Putamen (tissue), 1 donor: Measurements from ENCODE around the gene PLBD1.

Source experiments
- DNase-seq: peaks from one replicate; pipeline ENCODE4 v3.0.0-alpha.2; 2016; ENCODE audit warnings: low spot score

PLBD1 gene

DNA sequence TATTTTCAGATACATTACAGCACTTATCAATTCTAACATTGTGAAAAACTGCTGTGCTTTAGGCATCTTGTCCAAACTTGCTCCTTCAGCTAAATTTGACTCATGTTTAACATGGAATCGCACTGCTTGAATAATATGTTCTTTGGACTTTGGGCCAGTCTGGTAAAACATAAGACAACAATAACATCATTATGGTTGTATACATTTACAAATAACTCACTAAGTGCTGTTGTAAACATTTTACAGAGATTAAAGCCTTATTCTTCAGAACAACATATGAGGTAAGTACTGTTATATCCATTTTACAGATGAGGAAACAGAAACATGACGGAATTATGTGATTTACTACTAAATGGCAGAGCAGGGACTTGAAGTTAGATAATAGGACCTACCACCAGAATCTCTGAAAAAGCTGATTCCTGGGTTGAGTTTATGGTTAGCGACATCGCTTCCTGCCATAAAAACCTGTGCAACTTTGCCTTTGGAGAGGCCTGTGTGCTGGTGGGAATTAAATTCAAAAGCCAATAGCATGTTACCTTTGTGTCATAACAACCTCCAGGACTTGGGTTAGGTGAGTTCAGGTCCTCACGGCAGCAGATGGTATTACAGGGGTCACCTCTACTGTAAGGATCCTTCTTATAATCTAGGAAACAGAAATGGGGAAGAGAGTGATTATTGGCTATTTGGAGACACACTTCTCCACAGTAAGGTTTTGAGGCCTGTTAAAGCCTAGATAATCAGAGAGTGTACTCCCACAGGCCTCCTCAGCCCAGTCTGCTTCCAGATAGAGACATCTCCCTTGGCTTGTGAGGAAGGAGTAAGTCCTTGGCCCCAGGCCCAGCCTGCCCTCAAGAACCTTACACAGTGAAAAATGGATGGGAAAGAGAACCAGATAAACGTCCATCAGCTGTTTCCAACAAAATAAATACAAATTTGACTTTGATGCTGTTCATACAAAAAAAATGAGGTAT, 61.8 kb downstream of the PLBD1 start:
- DNase-seq, result no peak

DNA sequence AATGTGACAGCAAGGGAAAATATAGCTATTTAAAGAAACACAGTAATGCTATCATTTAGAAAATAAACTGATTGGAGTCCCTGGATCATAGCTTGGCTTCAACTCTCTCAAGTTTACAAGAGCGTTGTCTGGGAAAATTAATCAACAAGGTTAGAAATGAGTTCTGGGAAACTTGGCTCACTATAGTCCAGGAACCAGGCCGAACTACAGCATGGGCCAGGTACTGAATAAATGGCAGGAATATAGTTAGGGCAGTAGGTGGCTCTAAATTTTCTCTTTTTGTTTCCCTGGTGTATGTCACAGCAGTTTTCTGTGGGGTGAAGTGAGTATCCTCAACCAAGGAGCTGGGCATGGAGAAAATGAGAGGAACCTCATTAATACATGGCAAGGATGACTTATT, 72.4 kb downstream of the PLBD1 start:
- no peak for DNase-seq

DNA sequence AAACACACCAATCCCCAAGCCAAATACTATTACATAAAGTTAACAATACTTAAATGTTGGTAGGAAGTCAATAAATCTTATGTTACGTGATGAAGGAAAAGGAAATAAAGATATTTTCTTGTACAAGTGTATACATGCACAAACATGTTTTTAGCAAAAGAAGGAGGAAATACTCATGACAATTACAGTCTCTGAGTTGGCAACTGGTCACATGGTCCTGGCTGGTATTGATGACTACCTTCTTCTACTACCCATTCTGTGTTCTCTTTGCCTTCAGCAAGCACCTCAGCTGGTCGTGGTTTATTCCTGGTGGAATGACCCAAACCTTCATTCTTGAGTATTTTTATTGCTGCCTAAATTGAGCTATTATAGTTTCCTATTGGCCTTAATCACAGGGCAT, 84.8 kb downstream of the PLBD1 start:
- no peak for DNase-seq

DNA sequence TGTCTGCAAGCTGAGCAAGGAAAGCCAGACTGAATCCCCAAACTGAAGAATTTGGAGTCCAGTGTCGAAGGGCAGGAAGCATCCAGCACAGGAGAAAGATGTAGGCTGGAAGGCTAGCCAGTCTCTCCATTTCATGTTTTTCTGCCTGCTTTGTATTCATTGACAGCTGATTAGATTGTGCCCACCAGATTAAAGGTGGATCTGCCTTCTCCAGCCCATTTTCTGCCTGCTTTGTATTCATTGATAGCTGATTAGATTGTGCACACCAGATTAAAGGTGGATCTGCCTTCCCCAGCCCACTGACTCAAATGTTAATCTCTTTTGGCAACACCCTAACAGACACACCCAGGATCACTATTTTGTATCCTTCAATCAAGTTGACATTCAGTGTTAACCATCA, 85.3 kb downstream of the PLBD1 start:
- no peak for DNase-seq

DNA sequence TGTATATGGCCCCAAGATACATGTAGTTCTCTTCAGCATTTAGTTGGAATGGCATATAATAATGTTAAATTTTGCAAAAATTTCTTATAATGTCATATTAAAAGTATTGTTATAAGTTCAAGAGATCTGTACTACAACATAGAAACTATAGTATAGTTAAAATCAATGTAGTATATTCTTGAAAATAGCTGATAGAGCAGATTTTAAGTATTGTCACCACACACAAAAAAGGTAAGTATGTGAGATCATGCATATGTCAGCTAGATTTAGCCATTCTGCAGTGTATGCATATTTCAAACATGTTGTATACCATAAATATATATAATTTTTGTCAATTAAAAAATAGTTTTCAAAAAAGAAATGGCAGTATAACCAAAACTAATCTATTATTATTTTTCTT, 86.5 kb downstream of the PLBD1 start:
- DNase-seq, result no peak

DNA sequence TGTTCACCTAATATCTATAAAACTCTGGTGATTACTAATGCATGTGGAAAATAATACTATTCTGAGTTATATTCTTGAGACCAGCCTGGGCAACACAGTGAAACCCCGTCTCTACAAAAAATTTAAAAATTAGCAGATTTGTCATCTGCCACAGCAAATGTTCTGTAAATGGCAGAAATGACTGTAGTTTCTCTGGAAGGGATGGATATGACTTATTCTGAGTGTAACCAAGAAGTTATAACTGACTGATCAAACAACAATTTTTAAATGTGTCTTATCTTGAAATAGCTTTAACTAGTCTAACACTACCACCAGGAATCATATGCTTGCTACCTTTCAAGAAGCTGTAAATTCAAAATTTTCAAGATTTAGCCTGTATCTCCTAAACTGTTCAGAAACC, 88.7 kb downstream of the PLBD1 start:
- no peak for DNase-seq

DNA sequence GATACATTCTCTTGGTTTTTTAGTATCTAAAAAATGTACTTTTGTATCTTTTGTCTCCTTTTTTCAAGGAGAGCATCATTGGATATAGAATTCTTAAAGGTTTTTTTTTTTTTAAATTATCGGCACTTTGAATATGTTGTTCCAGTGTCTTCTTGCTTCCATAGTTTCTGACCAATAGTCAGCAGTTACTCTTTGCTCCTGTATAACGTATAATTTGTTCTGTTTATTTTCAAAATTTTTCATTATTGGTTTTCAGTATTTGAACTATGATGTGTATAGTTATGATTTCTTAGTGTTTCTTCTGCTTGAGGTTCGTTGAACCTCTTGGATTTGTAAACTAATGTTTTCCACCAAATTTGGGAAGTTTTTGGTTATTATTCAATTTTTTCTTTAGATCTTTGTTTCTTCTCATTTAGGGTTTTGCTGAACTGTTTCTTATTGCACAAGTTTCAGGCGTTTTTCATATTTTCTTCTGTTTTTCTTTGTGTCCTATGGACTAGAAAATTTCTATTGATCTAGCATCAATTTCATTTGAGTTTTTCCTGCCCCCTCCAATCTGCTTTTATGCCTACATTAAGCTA, 93.9 kb downstream of the PLBD1 start:
- no peak for DNase-seq

DNA sequence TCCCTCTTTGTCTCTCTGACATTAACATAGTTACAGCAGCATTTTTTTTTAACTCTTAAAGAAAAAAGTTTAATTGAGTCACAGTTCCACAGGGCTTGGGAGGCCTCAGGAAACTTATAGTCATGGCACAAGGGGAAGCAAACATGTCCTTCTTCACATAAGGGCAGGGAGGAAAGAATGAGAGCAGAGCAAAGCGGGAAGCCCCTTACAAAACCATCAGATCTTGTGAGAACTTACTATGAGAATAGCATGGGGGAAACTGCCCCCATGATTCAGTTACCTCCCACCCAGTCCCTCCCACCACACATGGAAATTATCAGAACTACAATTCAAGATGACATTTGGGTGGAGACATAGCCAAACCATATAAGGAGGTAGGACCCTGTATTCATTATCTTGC, 96.2 kb downstream of the PLBD1 start:
- DNase-seq, result no peak

DNA sequence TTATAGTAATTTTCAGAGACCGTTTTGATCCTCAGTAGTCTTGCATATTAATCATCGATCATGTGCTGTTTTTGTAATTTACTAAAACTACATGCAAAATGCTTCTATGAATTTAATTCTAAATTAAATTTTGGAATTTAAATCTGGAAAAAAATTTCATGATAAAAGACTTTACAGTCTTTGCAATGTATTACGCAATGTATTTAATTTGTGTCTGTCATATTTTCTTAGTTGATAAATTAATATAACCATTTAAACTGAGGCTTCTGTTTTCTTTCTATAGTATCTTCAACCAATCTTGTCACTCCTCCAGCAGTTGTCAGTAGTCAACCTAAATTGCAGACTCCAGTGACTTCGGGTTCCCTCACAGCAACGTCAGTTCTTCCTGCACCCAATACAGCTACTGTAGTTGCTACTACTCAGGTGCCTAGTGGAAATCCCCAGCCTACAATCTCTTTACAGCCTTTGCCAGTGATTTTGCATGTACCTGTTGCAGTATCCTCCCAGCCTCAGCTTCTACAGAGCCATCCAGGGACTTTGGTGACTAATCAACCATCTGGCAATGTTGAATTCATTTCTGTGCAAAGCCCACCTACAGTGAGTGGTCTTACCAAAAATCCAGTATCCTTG, 107.4 kb downstream of the PLBD1 start:
- DNase-seq, result no peak

DNA sequence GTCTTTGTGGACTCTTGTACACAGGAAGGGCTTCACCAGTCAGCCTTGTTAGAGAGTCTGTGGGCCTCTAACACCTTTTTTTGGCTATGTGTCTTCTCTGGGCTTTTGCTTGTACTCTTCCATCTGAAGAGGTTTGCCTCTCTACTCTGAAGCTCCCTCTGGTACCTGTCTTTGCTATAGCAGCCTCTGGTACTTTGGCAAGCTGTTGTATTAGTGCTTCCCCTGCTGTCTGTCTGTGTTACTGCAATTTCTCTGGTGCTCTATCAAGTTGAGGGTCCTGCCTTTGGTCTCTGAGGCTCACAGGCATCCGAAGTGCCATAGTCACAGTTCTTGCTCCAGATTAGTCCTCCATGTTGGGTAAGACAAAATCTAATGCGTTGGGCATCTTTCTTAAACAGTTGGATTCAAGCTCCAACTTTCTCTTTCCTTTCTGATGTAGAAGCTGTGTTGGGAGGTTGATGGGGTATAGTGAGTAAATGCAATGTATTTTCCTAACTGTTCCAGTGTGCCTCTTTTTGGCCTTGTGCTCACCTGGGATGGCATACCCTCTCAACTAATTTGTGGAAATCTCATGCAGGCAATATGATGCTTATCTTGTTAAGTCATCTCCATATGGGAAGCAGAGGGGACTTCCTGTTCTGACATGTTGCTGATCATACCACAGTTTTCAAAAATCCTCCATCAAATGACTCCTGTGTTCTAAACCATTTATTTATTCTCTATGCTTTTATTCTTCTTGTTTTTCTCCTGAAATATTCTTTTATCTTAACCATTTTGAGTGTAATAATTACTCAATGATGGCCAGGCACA, 113.4 kb downstream of the PLBD1 start:
- DNase-seq, result no peak
